Hematopoietic multipotent progenitor cell treated with erythropoietin and hydrocortisone succinate and interleukin-3 and kit ligand, for 6 days (in vitro differentiated cells): Measurements from ENCODE around the gene DYNC1H1.

Source experiments
- DNase-seq: peaks from one replicate; pipeline ENCODE4 v3.0.0-alpha.2; 2015

DYNC1H1 gene

GRCh38 chr14:101945171-101945570 is 19.2 kb upstream of the DYNC1H1 start:
- no peak for DNase-seq

- DNase-seq: peak; percentile 43
These were observed 16.8 kb upstream of the DYNC1H1 start for GRCh38 chr14:101947577-101947903.

- peak; percentile 100 for DNase-seq
These were observed 16.3 kb upstream of the DYNC1H1 start for GRCh38 chr14:101947904-101948665.

GRCh38 chr14:101948666-101949216 is 15.6 kb upstream of the DYNC1H1 start:
- DNase-seq: no peak

GRCh38 chr14:101950100-101950499 is 14.3 kb upstream of the DYNC1H1 start:
- DNase-seq: no peak

- no peak for DNase-seq
These were observed 13.7 kb upstream of the DYNC1H1 start for GRCh38 chr14:101950516-101951215.

- no peak for DNase-seq
These were observed 11.2 kb upstream of the DYNC1H1 start for GRCh38 chr14:101953151-101953550.

- DNase-seq: no peak
These were observed 9.9 kb upstream of the DYNC1H1 start for GRCh38 chr14:101954501-101954900.

- DNase-seq: no peak
These were observed 8.6 kb upstream of the DYNC1H1 start for GRCh38 chr14:101955695-101956161.

- DNase-seq: no peak
These were observed 8.0 kb upstream of the DYNC1H1 start for GRCh38 chr14:101956179-101956885.

- DNase-seq: peak; percentile 94
These were observed 6.8 kb upstream of the DYNC1H1 start for GRCh38 chr14:101957406-101958234.

- DNase-seq: no peak
These were observed 5.8 kb upstream of the DYNC1H1 start for GRCh38 chr14:101958418-101959180.

GRCh38 chr14:101959277-101959676 is 5.1 kb upstream of the DYNC1H1 start:
- DNase-seq: no peak

GRCh38 chr14:101960225-101960624 is 4.1 kb upstream of the DYNC1H1 start:
- peak; percentile 81 for DNase-seq

- peak; percentile 93 for DNase-seq
These were observed 3.2 kb upstream of the DYNC1H1 start for GRCh38 chr14:101961011-101961721.

- DNase-seq: no peak
These were observed 2.4 kb upstream of the DYNC1H1 start for GRCh38 chr14:101961746-101962502.

- no peak for DNase-seq
These were observed 1.9 kb upstream of the DYNC1H1 start for GRCh38 chr14:101962503-101962874.

GRCh38 chr14:101963052-101963451 is 1.3 kb upstream of the DYNC1H1 start:
- DNase-seq: no peak

GRCh38 chr14:101963656-101964296 is 597 bp upstream of the DYNC1H1 start:
- no peak for DNase-seq

GRCh38 chr14:101965181-101965544 is 790 bp downstream of the DYNC1H1 start:
- peak; percentile 87 for DNase-seq
